H1 (cell line): ENCODE data around the gene TSGA10IP. TPM values are rescaled to one million over a fixed set of nuclear protein-coding genes. Genes with fewer than 3 reads are reported as not detected.
A peak's percentile ranks its signal among the peaks of the same experiment; 100 is the strongest.

Source experiments
- CTCF ChIA-PET: fragments of 300-600 bp; sonication (Branson Sonifier 250); formaldehyde crosslinking; loops from one replicate; lab custom pipeline; 2021; ENCODE audit not compliant: partially characterized antibody; lab: Charles Lee
- POLR2A ChIA-PET: fragments of 300-600 bp; sonication (Branson Sonifier 250); formaldehyde crosslinking; loops from one replicate; lab custom pipeline; 2021; ENCODE audit warnings: inconsistent platforms; ENCODE audit not compliant: partially characterized antibody; lab: Charles Lee
- DNase-seq, 2 experiments: peaks; one replicate each; pipeline versions ENCODE4 v3.0.0 to v3.0.0-alpha.2; 2010 to 2022; ENCODE audit warnings: low spot score in 2 of 2, low read depth in 1 of 2, mixed read lengths in 1 of 2
- FAIRE-seq: peaks from 2 replicates; lab custom pipeline; 2011; peaks lifted over from hg19 to GRCh38; lab: Jason Lieb, UNC
- H2AFZ ChIP-seq: 2 replicates; pipeline ENCODE4 v1.8.1; 2012; ENCODE audit warnings: low read length, inconsistent platforms
- H2AK5ac ChIP-seq: 2 replicates; pipeline ENCODE4 v1.6.1; 2013; ENCODE audit warnings: low read depth, low read length
- H2BK120ac ChIP-seq: replicated peaks from 2 replicates; pipeline ENCODE3; 2013; ENCODE audit warnings: low read depth, low read length, inconsistent platforms
- H2BK12ac ChIP-seq: 2 replicates; pipeline ENCODE4 v1.6.1; 2013; ENCODE audit warnings: low read depth, low read length
- H2BK15ac ChIP-seq: 2 replicates; pipeline ENCODE4 v1.6.1; 2013; ENCODE audit warnings: low read length
- H2BK20ac ChIP-seq: 2 replicates; pipeline ENCODE4 v1.6.1; 2013; ENCODE audit warnings: low read length
- H2BK5ac ChIP-seq: 2 replicates; pipeline ENCODE4 v1.6.1; 2013; ENCODE audit warnings: low read depth, low read length
- H3K14ac ChIP-seq: 2 replicates; pipeline ENCODE4 v1.6.1; 2013; ENCODE audit warnings: inconsistent platforms; ENCODE audit not compliant: insufficient read length
- H3K18ac ChIP-seq: 2 replicates; pipeline ENCODE4 v1.6.1; 2013; ENCODE audit warnings: low read length; ENCODE audit errors: extremely low read depth
- H3K23ac ChIP-seq: 2 replicates; pipeline ENCODE4 v1.6.1; 2013; ENCODE audit warnings: inconsistent platforms; ENCODE audit not compliant: insufficient read length
- H3K23me2 ChIP-seq: 2 replicates; pipeline ENCODE4 v1.6.1; 2013; ENCODE audit warnings: low read depth, low read length
- H3K27ac ChIP-seq: 2 replicates; pipeline ENCODE4 v1.6.1; 2011; ENCODE audit warnings: low read depth, low read length, inconsistent platforms
- H3K27me3 ChIP-seq, 4 experiments: replicated peaks in 1 of 4; 1 replicate in 1 of 4; 2 replicates in 3 of 4; pipeline versions ENCODE4 v1.6.1 to v1.8.1; 2011 to 2013; ENCODE audit warnings: low read length in 3 of 4, mild to moderate bottlenecking in 3 of 4, inconsistent platforms in 2 of 4, mixed read lengths in 2 of 4, moderate library complexity in 1 of 4; ENCODE audit not compliant: control insufficient read depth in 3 of 4, insufficient read depth in 3 of 4; ENCODE audit errors: extremely low read depth in 1 of 4
- H3K36me3 ChIP-seq, 4 experiments: 2 replicates each; pipeline versions ENCODE4 v1.6.1 to v1.8.1; 2011 to 2013; ENCODE audit warnings: mild to moderate bottlenecking in 4 of 4, low read length in 3 of 4, moderate library complexity in 2 of 4, control low read depth in 1 of 4, inconsistent platforms in 1 of 4; ENCODE audit not compliant: insufficient read depth in 4 of 4, control insufficient read depth in 2 of 4
- H3K4ac ChIP-seq: replicated peaks from 2 replicates; pipeline ENCODE3; 2013; ENCODE audit warnings: low read length, low read depth, mixed read lengths, inconsistent platforms; ENCODE audit not compliant: insufficient read length
- H3K4me1 ChIP-seq, 4 experiments: replicated peaks in 1 of 4; 1 replicate in 1 of 4; 2 replicates in 3 of 4; pipeline versions ENCODE4 v1.6.1 to v1.8.1; 2011 to 2013; ENCODE audit warnings: low read length in 3 of 4, inconsistent platforms in 2 of 4, mixed read lengths in 1 of 4; ENCODE audit not compliant: insufficient read depth in 4 of 4, control insufficient read depth in 3 of 4
- H3K4me2 ChIP-seq, 2 experiments: 2 replicates each; pipeline versions ENCODE4 v1.6.1 to v1.8.1; 2011 to 2013; ENCODE audit warnings: low read depth in 2 of 2, low read length in 2 of 2, control low read depth in 1 of 2, inconsistent platforms in 1 of 2, mild to moderate bottlenecking in 1 of 2; ENCODE audit not compliant: insufficient read depth in 1 of 2
- H3K4me3 ChIP-seq, 4 experiments: fragments of 200-600, 300-600 bp in 1 of 4; sonication (generic), shearing (Covaris generic), sonication (Bioruptor Twin) in 1 of 4; 2 replicates each; pipeline versions ENCODE4 v1.5.1 to v1.8.1; 2011 to 2016; ENCODE audit warnings: low read length in 4 of 4, low read depth in 3 of 4, control low read depth in 2 of 4, inconsistent platforms in 2 of 4, mild to moderate bottlenecking in 2 of 4, mixed read lengths in 1 of 4, moderate library complexity in 1 of 4; ENCODE audit not compliant: insufficient read depth in 2 of 4; ENCODE audit errors: extremely low read depth in 1 of 4
- H3K56ac ChIP-seq: replicated peaks from 2 replicates; pipeline ENCODE3; 2013; ENCODE audit warnings: low read depth, mild to moderate bottlenecking, mixed read lengths, low read length, inconsistent platforms; ENCODE audit not compliant: insufficient read length
- H3K79me1 ChIP-seq: 2 replicates; pipeline ENCODE4 v1.6.1; 2013; ENCODE audit warnings: low read depth, low read length, control low read depth
- H3K79me2 ChIP-seq, 2 experiments: 2 replicates each; pipeline versions ENCODE4 v1.6.1 to v1.8.1; 2012 to 2013; ENCODE audit warnings: low read length in 2 of 2, mild to moderate bottlenecking in 2 of 2, inconsistent platforms in 1 of 2; ENCODE audit not compliant: insufficient read depth in 2 of 2, control insufficient read depth in 1 of 2
- H3K9ac ChIP-seq, 4 experiments: replicated peaks in 1 of 4; 1 replicate in 1 of 4; 2 replicates in 3 of 4; pipeline versions ENCODE4 v1.6.1 to v1.8.1; 2011 to 2013; ENCODE audit warnings: low read depth in 3 of 4, low read length in 3 of 4, control low read depth in 2 of 4, mild to moderate bottlenecking in 2 of 4, moderate library complexity in 2 of 4, inconsistent platforms in 1 of 4; ENCODE audit errors: extremely low read depth in 1 of 4
- H3K9me3 ChIP-seq, 2 experiments: 2 replicates each; pipeline versions ENCODE4 v1.6.1 to v1.8.1; 2012 to 2013; ENCODE audit warnings: mild to moderate bottlenecking in 2 of 2, moderate library complexity in 2 of 2, control low read depth in 1 of 2, inconsistent platforms in 1 of 2, low read depth in 1 of 2, low read length in 1 of 2, mixed read lengths in 1 of 2; ENCODE audit not compliant: insufficient read depth in 2 of 2
- H4K20me1 ChIP-seq, 2 experiments: replicated peaks in 1 of 2; 2 replicates each; pipeline versions ENCODE3 to v1.8.1; 2011 to 2013; ENCODE audit warnings: inconsistent platforms in 2 of 2, low read length in 2 of 2, mild to moderate bottlenecking in 1 of 2; ENCODE audit not compliant: insufficient read depth in 2 of 2, control insufficient read depth in 1 of 2
- H4K5ac ChIP-seq: 2 replicates; pipeline ENCODE4 v1.6.1; 2013; ENCODE audit warnings: low read length, low read depth, mixed read lengths, inconsistent platforms; ENCODE audit not compliant: insufficient read length
- H4K8ac ChIP-seq: 2 replicates; pipeline ENCODE4 v1.8.0; 2013; ENCODE audit warnings: mild to moderate bottlenecking, moderate library complexity, low read length, inconsistent platforms; ENCODE audit not compliant: insufficient read depth; ENCODE audit errors: extremely low read depth
- H4K91ac ChIP-seq: replicated peaks from 2 replicates; pipeline ENCODE3; 2013; ENCODE audit warnings: low read length, mixed read lengths, inconsistent platforms; ENCODE audit not compliant: insufficient read length
- BCL11A ChIP-seq, 2 experiments: IDR thresholded peaks; one replicate each; pipeline ENCODE4 v1.6.1; 2011; ENCODE audit warnings: low read depth in 2 of 2, low read length in 2 of 2, mild to moderate bottlenecking in 2 of 2
- CREB1 ChIP-seq: IDR thresholded peaks from 2 replicates; pipeline ENCODE4 v1.6.1; 2012; ENCODE audit warnings: inconsistent platforms
- FOSL1 ChIP-seq: IDR thresholded peaks from 2 replicates; pipeline ENCODE4 v1.6.1; 2011; ENCODE audit warnings: mild to moderate bottlenecking, low read depth, low read length, moderate library complexity; ENCODE audit not compliant: insufficient read depth
- GTF2F1 ChIP-seq: IDR thresholded peaks from 2 replicates; pipeline ENCODE4 v1.6.1; 2012; ENCODE audit warnings: low read depth, low read length, improper control_type of control experiment, borderline replicate concordance
- KDM4A ChIP-seq: IDR thresholded peaks from one replicate; pipeline ENCODE4 v1.7.1; 2012; ENCODE audit warnings: low read depth, mild to moderate bottlenecking, moderate library complexity, low read length, inconsistent platforms; ENCODE audit not compliant: severe bottlenecking
- SIRT6 ChIP-seq: IDR thresholded peaks from one replicate; pipeline ENCODE4 v1.7.1; 2012; ENCODE audit warnings: low read length, inconsistent platforms
- WGBS, 2 experiments: shearing (Covaris generic) in 1 of 2; methylation state at CpG; one replicate each; pipeline versions ENCODE4 v1.1.6 to v1.1.7; 2013 to 2015; ENCODE audit warnings: low lambda C conversion rate in 2 of 2, mixed read lengths in 2 of 2, inconsistent platforms in 1 of 2, low coverage in 1 of 2, missing lambda C conversion rate in 1 of 2; ENCODE audit not compliant: insufficient replicate concordance in 2 of 2, insufficient coverage in 1 of 2, insufficient read length in 1 of 2; ENCODE audit errors: extremely low coverage in 1 of 2, missing lambda C conversion rate in 1 of 2; 5-methylcytosine and 5-hydroxymethylcytosine counted together
- polyA plus RNA-seq, 7 experiments: library from polyadenylated mRNA; depleted of rRNA in 3 of 7; stranded (reverse) in 5 of 7; unstranded in 2 of 7; fragments of >200 nt in 5 of 7; fragments of 200-250 nt in 2 of 7; gene quantifications; 1 replicate in 5 of 7; 2 replicates in 1 of 7; 4 replicates in 1 of 7; pipeline versions ENCODE4 v1.2.1 to v1.2.3, GENCODE V29; 2011 to 2013; ENCODE audit warnings: missing spikeins in 2 of 7, mixed read lengths in 2 of 7
- total RNA-seq: library from RNA; stranded (reverse); fragmentation: NEBNext Ultra II Directional; extraction: Animal tissue kit (Norgen Biotek cat#: 25700); gene quantifications from 2 replicates; pipeline ENCODE4 v1.2.1, GENCODE V29; 2021

TSGA10IP gene
- total and polyA plus RNA-seq, 2 of the 8 experiments (the other 6 are each of a cell fraction or from before 2014, with no cell fraction given): 1.9 to 6.0 TPM

DNA sequence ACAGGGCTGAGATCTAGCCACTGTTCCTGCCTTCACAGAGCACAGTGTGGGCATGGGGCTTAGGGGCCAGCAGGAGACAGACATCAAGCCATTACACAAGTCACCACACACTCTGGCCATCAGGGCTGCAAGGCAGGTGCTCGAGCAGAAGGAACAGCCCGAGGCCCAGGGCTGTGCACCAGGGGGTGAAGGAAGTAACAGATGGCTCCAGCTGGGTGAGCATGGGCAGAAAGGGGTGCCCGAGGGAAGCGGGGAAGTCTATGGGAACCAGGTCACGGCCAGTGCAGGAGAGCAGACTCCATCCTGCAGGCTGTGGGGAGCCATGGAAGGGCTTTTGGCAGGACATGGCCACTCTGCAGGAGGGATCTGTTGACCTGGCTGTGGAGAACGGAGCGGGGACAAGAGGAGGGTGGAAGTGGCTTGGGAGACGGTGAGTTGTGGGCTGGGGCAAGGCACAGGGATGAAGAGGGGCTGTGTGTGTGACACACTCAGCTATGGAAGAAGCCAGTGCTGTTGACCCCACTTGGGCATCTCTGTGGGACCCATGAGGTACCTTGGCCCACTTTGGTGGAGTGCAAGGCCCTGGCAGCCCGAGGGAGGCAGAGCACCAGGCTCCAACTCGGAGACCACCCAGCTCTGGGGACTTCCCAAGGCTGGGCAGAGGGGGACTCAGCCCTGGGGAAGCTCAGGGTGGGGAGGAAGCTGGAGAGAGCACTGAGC, 30.0 kb upstream of the TSGA10IP start:
- Histone ChIP-seq H3K9ac (no peak overlapping the region), H3K18ac (peak overlapping the region; percentile 63; the same call in 1 of the 2 replicates), H2AK5ac (peak overlapping the region; percentile 70; the same call in 1 of the 2 replicates), H3K56ac (peak overlapping the region; percentile 23), H3K79me1 (peaks cover 5% of the 10 kb centered on the region; the same call in 1 of the 2 replicates), H4K8ac (peak overlapping the region; percentile 84; the same call in 1 of the 2 replicates), H2BK5ac (no peak overlapping the region), H3K27ac (no peak overlapping the region), H3K9me3 (no peaks in the 10 kb centered on the region), H3K4me1 (peaks cover 2 to 19% (median 10%) of the 10 kb centered on the region in 4 experiments; a peak in 5 of 7 replicates), H2AFZ (no peak overlapping the region), H3K23ac (no peak overlapping the region), H3K36me3 (no peaks in the 10 kb centered on the region), H3K4me3 (no peak overlapping the region), H3K27me3 (peaks cover 0 to 2% (median 0%) of the 10 kb centered on the region in 4 experiments; a peak in 1 of 7 replicates), H2BK20ac (0 out of 2 replicates have a peak overlapping the region, but pooled peaks have one; percentile 69), H3K79me2 (peaks cover 0 to 7% of the 10 kb centered on the region in 2 experiments; a peak in 2 of 4 replicates), H4K20me1 (peaks cover 0 to 7% of the 10 kb centered on the region in 2 experiments), H3K4ac (peak overlapping the region; percentile 8), H2BK120ac (no peak overlapping the region), H4K5ac (no peak overlapping the region), H4K91ac (no peak overlapping the region), H3K23me2 (peaks cover 11% of the 10 kb centered on the region; the same call in 1 of the 2 replicates), H3K4me2 (no peak overlapping the region), H2BK12ac (peak overlapping the region; percentile 33; the same call in 1 of the 2 replicates), H3K14ac (no peak overlapping the region), H2BK15ac (peak overlapping the region; percentile 84; the same call in 1 of the 2 replicates)
- no peak for TF ChIP-seq KDM4A
- TF ChIP-seq BCL11A (IDR thresholded peaks at IDR 0.05; ENCODE audit: low read depth in 2 of 2, low read length in 2 of 2): no peak
- no peak for TF ChIP-seq FOSL1
- no peak for TF ChIP-seq SIRT6
- TF ChIP-seq GTF2F1: no peak
- no peak for TF ChIP-seq CREB1
- FAIRE-seq: no peak
- 86% methylated on average over 10 of the region's 10 CpGs; no CpG with 5 or more reads in 1 of the 2 experiments for whole genome bisulfite sequencing, 2 experiments
- no peak for DNase-seq
- CTCF ChIA-PET: interaction anchor here (0.7 to 11.7 kb wide), 11 partner anchors 9 to 98 kb away, joined by 3 to 212 read pairs (median 6); partner anchors contain the start of genes CCDC85B, FIBP and MUS81
- POLR2A ChIA-PET: interaction anchor here (0.6 to 4.9 kb wide), 12 partner anchors 9 to 479 kb away, joined by 3 to 36 read pairs (median 3); partner anchors contain the start of genes CCDC85B, FIBP, MUS81 and RAB1B
